Hepatocyte (in vitro differentiated cells): ENCODE measurements around the gene DENND1A. TPM values are rescaled to one million over a fixed set of nuclear protein-coding genes. Genes with fewer than 3 reads are reported as not detected.

Experiments
- DNase-seq: peaks from one replicate; pipeline ENCODE4 v3.0.0-alpha.2; 2016; ENCODE audit warnings: low spot score
- H2AFZ ChIP-seq: fragments of 200-600 bp; sonication (generic); 2 replicates; pipeline ENCODE4 v1.6.0; 2016; ENCODE audit warnings: antibody characterized with exemption, mild to moderate bottlenecking
- H3K27ac ChIP-seq: fragments of 200-600 bp; sonication (generic); 2 replicates; pipeline ENCODE4 v1.5.1; 2016; ENCODE audit warnings: mild to moderate bottlenecking
- H3K27me3 ChIP-seq: fragments of 200-600 bp; sonication (generic); 2 replicates; pipeline ENCODE4 v1.6.1; 2016
- H3K36me3 ChIP-seq: fragments of 200-600 bp; sonication (generic); replicated peaks from 2 replicates; pipeline ENCODE4 v1.5.1; 2016; ENCODE audit warnings: low read depth; ENCODE audit not compliant: insufficient read depth
- H3K4me1 ChIP-seq: fragments of 200-600 bp; sonication (generic); 2 replicates; pipeline ENCODE4 v1.5.1; 2016; ENCODE audit warnings: mild to moderate bottlenecking, moderate library complexity; ENCODE audit not compliant: insufficient read depth
- H3K4me2 ChIP-seq: fragments of 200-600 bp; sonication (generic); 2 replicates; pipeline ENCODE4 v1.6.0; 2016
- H3K4me3 ChIP-seq: fragments of 200-600 bp; sonication (generic); 2 replicates; pipeline ENCODE4 v1.5.1; 2016; ENCODE audit warnings: mild to moderate bottlenecking
- H3K79me2 ChIP-seq: fragments of 200-600 bp; sonication (generic); 2 replicates; pipeline ENCODE4 v1.6.0; 2017; ENCODE audit warnings: mild to moderate bottlenecking
- H3K9me2 ChIP-seq: fragments of 200-600 bp; sonication (generic); replicated peaks from 2 replicates; pipeline ENCODE4 v1.6.0; 2017; ENCODE audit warnings: mild to moderate bottlenecking; ENCODE audit not compliant: insufficient read depth
- H3K9me3 ChIP-seq: fragments of 200-600 bp; sonication (generic); 2 replicates; pipeline ENCODE4 v1.5.1; 2016; ENCODE audit warnings: low read depth, mild to moderate bottlenecking
- H4K20me1 ChIP-seq: fragments of 200-600 bp; sonication (generic); 2 replicates; pipeline ENCODE4 v1.6.0; 2016; ENCODE audit warnings: mild to moderate bottlenecking; ENCODE audit not compliant: insufficient read depth, poor library complexity, severe bottlenecking
- CTCF ChIP-seq: fragments of 200-600 bp; sonication (generic); IDR thresholded peaks from 2 replicates; pipeline ENCODE4 v1.5.1; 2016; ENCODE audit warnings: antibody characterized with exemption, mild to moderate bottlenecking; ENCODE audit not compliant: poor library complexity
- EZH2 ChIP-seq: fragments of 200-600 bp; sonication (generic); IDR thresholded peaks from 2 replicates; pipeline ENCODE4 v1.6.1; 2016; ENCODE audit warnings: antibody characterized with exemption, mild to moderate bottlenecking, borderline replicate concordance
- EZH2phosphoT487 ChIP-seq: fragments of 200-600 bp; sonication (generic); IDR thresholded peaks from one replicate; pipeline ENCODE4 v1.6.1; 2018; ENCODE audit warnings: antibody characterized with exemption, mild to moderate bottlenecking, low read depth, moderate library complexity; ENCODE audit not compliant: unreplicated experiment, severe bottlenecking
- WGBS: methylation state at CpG from one replicate; pipeline ENCODE4 v1.1.6; 2016; ENCODE audit warnings: low lambda C conversion rate; ENCODE audit errors: missing lambda C conversion rate; 5-methylcytosine and 5-hydroxymethylcytosine counted together
- polyA plus RNA-seq: library from polyadenylated mRNA; unstranded; fragments of >200 nt; fragmentation: Nextera tagmentation; extraction: Ambion mirVana; gene quantifications from 2 replicates; pipeline ENCODE4 v1.2.1, GENCODE V29; 2016
- total RNA-seq: library from RNA; depleted of rRNA; stranded (reverse); fragments of >200 nt; gene quantifications from 2 replicates; pipeline ENCODE4 v1.2.3, GENCODE V29; 2014

Gene DENND1A
- total and polyA plus RNA-seq, 2 experiments from 2014 or later = 24.0 to 28.9 TPM

- Histone ChIP-seq H3K9me2 (no peaks in the 10 kb centered on the region), H3K36me3 (no peaks in the 10 kb centered on the region), H4K20me1 (no peaks in the 10 kb centered on the region), H3K4me1 (no peaks in the 10 kb centered on the region), H3K79me2 (no peaks in the 10 kb centered on the region), H3K9me3 (peaks cover 5% of the 10 kb centered on the region), H3K27ac (no peak overlapping the region), H3K4me2 (no peak overlapping the region), H3K4me3 (no peak overlapping the region), H3K27me3 (no peaks in the 10 kb centered on the region), H2AFZ (no peak overlapping the region)
- no peak for DNase-seq
- WGBS = 95% methylated on average over 5 of the region's 5 CpGs
- TF ChIP-seq EZH2 (no peak), CTCF (no peak)
Measured at GRCh38 chr9:123586275-123586674, 343.7 kb downstream of the DENND1A start.

GRCh38 chr9:123584202-123585176 lies 345.4 kb downstream of the DENND1A start:
- no peak for DNase-seq
- H3K36me3 ChIP-seq = no peaks in the 10 kb centered on the region
- H3K4me1 ChIP-seq = no peaks in the 10 kb centered on the region
- no peak overlapping the region for H2AFZ ChIP-seq
- no peaks in the 10 kb centered on the region for H3K27me3 ChIP-seq
- 92% methylated on average over 10 of the region's 10 CpGs for WGBS
- no peak overlapping the region for H3K4me3 ChIP-seq
- TF ChIP-seq EZH2 = no peak
- TF ChIP-seq EZH2phosphoT487 = no peak
- TF ChIP-seq CTCF = no peak
- peaks cover 5% of the 10 kb centered on the region for H3K9me3 ChIP-seq
- H3K79me2 ChIP-seq = no peaks in the 10 kb centered on the region
- H3K9me2 ChIP-seq = no peaks in the 10 kb centered on the region
- no peaks in the 10 kb centered on the region for H4K20me1 ChIP-seq
- H3K27ac ChIP-seq = no peak overlapping the region
- no peak overlapping the region for H3K4me2 ChIP-seq

GRCh38 chr9:123583646-123584045 lies 346.3 kb downstream of the DENND1A start:
- no peak for TF ChIP-seq CTCF
- TF ChIP-seq EZH2phosphoT487 = no peak
- no peak for TF ChIP-seq EZH2
- H3K4me3 ChIP-seq = no peak overlapping the region
- 92% methylated on average over 2 of the region's 2 CpGs for WGBS

More at GRCh38 chr9:123583646-123584045, 346.3 kb downstream of the DENND1A start:
- no peaks in the 10 kb centered on the region for H3K36me3 ChIP-seq
- H3K79me2 ChIP-seq = no peaks in the 10 kb centered on the region
- no peaks in the 10 kb centered on the region for H4K20me1 ChIP-seq
- H3K9me3 ChIP-seq = peaks cover 5% of the 10 kb centered on the region
- H3K4me1 ChIP-seq = no peaks in the 10 kb centered on the region
- no peak overlapping the region for H3K4me2 ChIP-seq
- DNase-seq = no peak
- no peaks in the 10 kb centered on the region for H3K27me3 ChIP-seq
- no peak overlapping the region for H2AFZ ChIP-seq
- H3K9me2 ChIP-seq = no peaks in the 10 kb centered on the region
- no peak overlapping the region for H3K27ac ChIP-seq
